GM18519 (cell line): ENCODE measurements around the gene THAP3.
A peak's percentile ranks its signal among the peaks of the same experiment; 100 is the strongest.
"Not testable (repeated sequence)": the region's sequence is repeated elsewhere in the genome, so short reads cannot be mapped to it uniquely, and the experiment has no call there.

Source experiments
- ATAC-seq: cut with Tn5 transposase; IDR thresholded peaks from one replicate; pipeline ENCODE4 v1.9.1; 2021; ENCODE audit warnings: mild to moderate bottlenecking, moderate library complexity; ENCODE audit not compliant: unreplicated experiment, low FRiP score

Gene THAP3

DNA sequence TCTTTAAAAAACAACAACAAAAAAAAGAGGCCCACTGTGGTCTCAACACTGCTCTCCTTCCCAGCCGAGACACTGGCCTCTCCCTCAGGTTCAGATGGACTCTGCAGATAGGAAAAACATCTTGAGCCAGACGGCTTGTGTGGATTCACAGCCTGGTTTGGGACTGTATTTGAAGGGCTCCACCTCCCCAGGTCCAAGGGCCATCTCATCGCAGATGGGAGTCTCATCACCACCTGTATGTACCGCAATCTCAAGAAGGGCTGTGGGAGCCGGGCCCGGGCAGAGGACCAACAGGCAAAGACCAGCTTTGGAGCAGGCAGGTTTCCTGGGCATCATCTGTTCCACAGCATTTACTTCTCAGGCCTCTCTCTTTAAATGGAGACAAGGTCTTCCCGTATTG is 34.6 kb upstream of the THAP3 start:
- ATAC-seq = no peak

DNA sequence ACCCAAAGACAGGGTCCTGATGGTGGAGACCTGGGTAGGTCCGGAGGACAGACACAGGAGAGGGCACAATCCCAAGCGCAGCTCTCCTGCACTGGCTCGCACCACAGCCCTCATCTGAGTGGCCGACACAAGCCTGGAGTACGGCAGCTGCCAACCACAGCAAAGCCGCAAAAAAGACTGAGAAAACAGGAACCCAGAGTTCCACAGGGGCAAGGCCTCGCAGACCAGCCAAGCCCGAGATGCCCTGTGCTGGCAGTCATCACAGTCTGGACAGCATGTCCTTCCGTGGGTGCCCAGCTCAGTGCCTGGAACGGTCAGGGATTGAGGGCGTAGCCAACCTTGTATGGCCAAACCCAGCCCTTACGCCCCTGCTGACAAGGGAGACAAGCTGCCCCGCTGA is 33.4 kb upstream of the THAP3 start:
- no peak for ATAC-seq

DNA sequence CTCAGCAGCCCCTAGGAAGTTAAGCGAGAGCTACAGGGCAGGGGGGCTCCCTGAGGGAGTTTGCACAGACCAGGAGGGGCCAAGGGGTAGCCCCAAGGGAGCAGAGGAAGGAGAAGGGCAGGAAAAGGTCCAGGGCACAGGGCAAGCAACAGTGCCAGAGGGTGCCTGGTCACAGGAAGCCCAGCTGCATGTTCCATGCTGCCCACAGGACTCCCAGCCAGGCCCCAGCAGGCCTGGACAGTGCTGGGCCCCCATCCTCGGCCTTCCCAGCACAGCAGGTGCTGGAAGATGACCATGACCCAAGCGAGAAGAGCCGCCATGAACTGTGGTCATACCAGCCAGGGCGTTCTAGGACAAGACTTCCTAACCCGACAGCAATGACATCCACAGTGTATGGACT is 33.0 kb upstream of the THAP3 start:
- no peak for ATAC-seq

DNA sequence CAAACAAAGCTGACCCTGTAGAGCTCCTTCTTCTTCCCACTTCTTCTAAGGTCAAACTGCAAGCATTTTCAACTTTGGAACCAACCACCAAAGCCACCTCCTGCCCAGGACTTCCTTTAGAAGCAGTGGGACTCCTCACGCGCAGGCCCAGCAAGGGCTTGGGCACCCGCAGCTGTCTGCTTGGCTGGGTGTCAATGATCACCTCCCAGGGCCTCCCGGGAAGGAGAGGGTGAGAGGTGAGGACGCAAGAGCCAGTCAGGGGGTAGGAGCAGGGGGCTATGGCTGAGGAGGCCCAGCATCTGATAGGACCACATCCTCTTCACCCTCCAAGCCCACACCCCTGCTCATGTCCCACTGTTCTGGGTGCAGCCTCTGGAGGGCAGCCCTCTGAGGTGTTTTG is 32.2 kb upstream of the THAP3 start:
- ATAC-seq = no peak

DNA sequence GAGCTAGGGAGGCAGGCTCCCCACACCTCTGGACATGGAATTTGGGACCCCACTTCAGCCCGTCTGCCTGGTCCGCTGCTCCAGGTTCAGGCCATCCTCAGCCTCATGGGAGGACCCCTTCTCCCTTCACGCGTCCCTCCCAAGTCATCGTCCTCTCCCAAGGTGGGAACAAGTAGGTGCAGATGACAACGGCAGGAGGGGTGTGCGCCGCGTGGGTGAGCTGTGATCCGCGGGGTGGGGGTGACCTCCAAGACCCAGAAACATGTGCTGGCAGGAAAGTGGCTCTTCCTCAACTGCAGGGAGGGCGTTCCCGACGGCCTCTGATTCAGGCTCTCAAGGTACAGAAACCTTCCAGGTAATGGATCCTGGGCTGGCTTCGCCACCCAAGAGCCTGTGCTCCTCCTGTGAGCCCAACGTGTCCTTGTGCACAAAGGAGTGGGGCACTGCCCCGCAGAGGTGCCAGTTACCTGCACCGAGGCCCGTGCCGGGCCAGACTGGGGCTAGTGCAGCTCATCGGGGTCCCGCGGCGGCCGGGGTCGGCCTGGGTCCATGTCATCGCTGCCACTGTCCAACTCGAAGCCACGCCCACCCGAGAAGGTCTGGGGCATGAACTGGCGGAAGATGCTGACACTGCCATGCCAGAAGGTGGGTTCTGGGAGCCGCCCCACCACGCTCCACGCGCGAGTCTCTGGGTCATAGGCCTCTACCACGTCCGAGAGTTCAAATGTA is 31.6 kb upstream of the THAP3 start:
- no peak for ATAC-seq

DNA sequence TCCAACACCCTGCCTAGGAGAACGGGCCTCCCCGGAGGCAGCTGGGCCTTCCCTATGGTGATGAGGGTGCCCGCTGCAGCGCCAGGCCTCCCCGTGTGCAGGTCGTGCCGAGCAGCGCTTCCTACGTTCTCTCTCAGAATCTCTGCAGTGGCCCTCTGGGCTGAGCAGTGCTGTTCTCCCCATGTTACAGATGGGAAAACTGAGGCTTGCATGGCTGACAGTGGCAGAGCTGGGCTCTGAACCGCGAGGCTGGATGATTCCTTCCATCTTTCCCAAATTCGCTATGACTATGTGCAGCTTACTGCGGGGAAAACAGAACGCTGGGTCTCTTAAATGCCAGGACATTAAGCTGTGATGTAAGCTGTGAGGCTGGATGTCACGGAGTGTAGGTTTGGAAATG is 30.9 kb upstream of the THAP3 start:
- ATAC-seq = no peak

DNA sequence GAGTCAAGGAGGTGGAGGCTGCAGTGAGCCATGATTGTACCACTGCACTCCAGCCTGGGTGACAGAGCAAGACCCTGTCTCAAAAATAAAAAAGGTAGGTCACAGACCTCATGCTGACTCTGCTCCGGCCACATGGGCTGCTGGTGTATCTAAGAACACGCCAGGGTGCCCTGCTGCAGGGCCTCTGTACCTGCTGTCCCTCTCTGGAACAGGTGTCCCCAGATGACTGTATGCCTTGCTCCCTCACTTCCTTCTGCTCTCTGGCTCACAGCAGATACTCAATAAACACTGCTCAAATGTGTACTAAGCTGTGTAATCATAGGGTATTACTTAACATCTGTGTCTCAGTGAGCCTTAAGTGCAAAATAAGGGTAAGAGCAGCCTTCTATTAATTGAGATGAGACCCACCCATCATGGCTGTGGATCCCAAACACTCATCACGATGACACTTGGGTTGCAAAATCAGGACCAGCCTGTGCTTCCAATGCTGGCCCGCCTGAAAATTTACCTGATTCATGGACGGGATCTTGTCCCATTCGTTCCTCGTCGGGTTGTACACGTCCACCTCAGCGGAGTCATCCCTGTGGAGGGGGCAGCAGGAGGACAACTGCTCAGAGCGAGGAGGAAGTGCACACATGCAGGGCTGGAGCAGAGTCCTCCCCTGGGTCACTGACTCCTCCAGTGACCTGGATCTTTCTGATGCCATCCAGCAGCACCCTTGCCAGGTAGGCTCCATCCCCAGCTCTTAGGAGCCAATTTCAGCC is 29.5 kb upstream of the THAP3 start:
- ATAC-seq = no peak

DNA sequence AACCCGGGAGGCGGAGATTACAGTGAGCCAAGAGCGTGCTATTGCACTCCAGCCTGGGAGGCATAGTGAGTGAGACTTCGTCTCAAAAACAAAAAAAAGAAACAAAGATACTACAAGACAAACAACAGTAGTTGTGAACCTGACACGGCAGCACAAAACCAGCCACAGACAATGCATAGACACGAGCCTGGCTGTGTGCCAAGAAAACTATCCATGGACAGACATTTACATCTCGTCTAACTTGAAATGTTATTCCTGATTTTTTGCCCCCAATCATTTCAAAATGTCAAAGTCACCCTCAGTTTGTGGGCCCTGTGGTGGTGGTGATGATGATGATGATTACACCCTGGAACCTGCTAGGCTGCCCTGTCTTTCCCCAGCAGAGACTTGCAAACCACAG is 28.3 kb upstream of the THAP3 start:
- ATAC-seq = no peak

DNA sequence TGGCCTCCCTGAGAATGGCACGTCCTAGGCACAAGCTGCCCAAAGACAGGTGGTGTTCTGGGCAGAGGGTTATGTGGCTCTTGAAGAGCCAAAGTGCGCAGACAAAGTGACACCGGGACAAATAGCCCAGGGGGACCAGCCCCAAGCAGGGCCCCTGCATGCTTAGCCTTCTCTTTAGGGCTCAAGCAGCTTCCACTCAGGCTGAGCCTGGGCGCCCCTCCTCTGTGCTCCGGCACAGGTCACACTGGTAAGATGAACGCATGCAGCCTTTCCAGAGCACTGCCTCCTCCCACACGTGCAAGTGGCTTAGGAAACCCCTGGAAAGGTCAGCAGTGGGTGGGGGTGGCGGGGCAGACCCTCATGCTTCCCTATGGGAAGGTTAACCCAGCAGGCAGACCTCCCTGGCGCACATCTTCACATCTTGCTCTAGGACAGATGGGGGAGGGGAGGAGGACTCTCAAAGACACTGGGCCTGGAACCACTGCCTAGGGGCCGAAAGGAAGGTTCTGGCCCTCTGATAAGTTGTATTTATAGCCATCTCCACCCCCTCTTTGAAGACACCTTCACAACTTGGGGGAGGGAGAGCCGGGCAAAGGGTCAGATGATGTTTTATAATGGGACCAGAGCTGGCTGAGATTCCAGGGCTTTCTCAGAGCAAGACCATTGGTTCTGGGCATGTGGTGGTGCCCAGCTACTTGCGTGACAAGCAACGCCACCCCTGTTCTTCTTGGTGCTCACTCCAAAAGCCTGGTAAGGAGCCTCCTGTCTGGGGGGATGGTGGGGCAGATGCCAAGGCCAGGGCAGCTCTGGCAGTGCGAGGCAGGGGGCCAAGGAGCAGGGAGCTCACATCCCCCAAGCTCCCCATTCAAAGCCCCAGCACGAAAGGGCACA is 27.5 kb upstream of the THAP3 start:
- no peak for ATAC-seq

DNA sequence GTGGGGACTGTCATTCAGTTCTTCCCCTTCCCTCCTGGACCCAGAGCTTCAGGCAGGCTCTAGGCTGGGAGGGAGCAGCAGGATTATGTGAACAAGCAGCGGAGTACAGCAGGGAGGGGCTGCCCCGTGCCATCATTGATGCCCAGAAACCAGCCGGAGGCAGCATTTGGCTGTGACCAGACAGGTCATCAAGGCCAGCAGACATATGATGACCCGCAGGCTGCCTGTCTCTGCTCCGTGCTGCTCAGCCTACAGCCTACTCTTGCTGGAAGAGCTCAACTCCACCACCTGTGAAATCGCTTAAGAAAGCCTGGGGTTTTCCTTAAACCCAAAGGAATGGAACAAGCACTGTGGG is 26.9 kb upstream of the THAP3 start:
- ATAC-seq = no peak

DNA sequence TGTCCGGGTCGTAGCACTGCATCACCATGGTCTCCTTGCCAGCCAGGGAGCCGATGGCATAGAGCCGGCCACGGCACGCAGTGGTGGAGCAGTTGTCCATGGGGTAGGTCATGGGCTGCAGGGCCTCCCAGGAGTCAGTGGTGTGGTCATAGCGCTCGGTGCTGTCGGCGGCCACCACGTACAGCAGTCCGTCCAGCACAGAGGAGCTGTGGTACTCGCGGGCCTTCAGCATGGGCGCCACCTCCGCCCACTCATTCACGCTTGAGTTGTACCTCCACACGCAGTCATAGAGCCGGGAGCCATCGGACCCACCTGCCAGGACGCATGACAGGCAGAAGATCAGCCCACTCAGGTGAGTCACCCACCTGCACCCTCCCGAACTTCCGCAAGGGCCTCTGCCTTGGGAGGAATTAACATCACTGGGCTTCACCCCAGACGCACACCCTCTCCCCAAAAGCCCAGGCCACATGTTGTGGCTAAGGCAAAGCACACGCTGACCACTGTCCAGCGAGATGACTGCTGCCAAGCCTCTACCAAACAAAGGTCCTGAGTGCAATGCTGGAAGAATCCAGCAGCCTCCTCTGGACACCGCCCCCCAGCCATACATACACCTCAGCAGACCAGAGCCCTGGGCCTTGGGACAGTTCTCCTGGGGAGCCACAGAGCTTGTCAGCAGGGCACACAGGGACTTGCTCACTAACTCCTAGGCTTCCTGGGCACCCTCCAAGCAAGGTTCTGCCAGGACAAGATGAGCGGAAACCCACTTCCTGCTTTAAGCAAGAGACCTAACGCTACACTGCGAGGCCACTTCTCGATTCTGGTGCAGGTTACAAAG is 25.3 kb upstream of the THAP3 start:
- no peak for ATAC-seq

DNA sequence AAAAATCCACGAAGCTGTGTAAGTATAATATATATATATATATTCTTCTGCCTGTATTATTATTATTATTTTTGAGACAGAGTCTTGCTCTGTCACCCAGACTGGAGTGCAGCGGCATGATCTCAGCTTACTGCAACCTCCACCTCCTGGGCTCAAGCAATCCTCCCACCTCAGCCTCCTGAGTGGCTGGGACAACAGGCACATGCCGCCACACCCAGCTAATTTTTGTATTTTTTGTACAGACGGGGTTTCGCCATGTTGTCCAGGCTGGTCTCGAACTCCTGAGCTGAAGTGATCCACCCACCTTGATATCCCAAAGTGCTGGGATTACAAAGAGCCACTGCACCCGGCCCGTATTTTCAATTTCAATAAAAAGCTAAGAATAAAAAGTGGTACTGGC is 24.7 kb upstream of the THAP3 start:
- ATAC-seq = not testable (repeated sequence)

DNA sequence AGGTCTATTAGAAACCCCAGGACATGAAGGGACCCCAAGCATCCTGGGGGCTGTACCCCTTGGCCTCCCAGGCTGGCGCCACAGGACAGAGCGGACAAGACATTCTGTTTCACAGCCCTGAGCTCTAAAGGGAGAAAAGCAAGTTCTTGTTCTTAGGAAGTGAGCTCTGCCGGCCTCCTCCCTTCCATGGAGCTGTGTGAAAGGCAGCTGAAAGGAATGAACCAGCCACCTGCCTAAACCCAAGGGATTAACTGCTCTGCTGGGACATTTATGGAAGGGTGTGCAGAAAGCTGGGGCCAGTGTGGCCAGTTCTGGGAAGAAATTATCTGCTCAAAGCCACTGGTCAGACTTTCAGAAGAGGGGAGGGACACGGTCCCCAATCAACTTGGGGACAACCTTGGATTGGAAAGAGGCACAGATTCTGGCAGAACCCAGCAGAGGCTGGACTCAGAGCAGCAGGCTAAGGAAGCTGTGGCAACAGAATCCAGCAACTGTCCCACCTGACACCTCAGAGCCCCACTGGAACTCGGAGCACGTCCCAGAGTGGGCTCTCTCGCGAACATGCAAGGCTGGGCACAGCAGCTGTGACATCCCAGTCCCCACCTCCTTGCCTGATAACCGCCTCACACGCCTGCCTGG is 24.1 kb upstream of the THAP3 start:
- no peak for ATAC-seq

DNA sequence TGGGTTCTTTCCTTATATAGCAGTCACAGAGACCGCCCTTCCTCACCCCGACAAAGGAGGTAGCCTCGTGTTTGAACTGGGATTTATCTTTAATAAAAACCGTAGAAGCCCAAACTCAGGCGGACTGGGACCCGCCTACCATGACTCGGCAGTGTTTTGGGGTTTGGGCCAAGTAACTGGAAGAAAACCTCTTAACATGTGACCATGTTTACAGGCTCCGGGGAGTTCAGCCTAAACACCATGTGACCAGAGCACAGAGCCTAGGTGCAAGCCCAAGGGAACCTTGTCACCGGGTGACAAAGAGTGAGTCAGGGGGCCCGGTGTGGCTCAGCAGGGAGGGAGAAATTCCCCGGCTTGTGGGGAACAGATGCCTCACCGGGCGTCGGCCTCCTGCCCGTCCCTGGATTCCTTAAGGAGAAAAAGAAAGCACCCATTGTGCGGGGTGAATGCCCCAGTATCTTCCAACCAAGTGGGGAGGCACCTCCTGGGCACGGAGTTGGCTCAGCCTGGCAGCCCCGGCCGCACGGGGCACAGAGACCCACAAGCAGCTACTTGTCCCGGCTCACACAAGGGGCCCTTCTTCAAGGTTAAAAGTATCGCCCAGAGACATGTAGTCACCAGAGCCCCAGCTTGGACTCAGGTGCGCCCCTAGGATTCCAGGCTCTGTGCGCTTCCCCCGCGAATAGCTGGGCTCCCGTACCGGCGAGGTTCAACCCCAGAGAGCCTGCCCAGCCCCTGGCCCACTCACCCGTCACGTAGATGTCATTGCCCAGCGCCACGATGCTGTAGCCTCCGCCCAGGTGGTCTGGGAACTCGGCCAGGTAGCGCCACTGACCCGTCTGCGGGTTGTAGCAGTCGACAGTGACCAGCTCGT is 23.4 kb upstream of the THAP3 start:
- ATAC-seq = no peak

DNA sequence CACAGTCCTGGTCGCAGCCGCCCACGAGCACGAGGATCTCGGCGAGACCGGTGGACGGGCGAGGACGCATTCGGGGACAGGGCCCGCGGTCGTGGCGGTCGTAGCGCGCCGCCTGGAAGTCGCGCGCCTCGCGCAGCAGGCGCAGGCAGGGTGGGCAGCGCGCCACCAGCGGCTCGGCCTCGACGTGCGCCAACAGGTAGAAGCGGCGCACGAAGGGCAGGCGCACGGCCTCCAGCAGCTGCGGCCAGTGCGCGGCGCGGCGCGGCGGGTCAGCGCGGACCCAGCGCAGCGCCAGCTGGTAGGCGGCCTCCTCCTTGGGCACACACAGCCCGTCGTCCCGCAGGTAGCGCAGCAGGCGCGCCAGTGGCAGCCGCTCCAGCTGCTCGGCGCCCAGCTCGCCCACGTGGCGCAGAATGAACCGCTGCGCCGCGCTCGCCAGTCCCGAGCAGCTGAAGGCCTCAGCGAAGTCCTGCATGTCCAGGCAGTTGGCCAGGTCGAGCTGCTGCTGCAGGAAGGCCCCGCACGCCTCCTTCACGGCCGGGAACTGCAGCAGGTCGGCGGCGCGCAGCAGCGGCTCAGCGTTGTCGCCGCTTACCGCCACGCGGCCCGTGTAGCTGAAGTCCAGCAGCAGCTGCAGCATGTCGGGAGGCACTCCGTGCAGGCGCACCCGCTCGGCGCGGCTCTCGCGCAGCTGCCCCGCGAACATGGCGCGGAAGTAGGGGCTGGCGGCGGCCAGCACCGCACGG is 22.6 kb upstream of the THAP3 start:
- ATAC-seq = peak; percentile 7

DNA sequence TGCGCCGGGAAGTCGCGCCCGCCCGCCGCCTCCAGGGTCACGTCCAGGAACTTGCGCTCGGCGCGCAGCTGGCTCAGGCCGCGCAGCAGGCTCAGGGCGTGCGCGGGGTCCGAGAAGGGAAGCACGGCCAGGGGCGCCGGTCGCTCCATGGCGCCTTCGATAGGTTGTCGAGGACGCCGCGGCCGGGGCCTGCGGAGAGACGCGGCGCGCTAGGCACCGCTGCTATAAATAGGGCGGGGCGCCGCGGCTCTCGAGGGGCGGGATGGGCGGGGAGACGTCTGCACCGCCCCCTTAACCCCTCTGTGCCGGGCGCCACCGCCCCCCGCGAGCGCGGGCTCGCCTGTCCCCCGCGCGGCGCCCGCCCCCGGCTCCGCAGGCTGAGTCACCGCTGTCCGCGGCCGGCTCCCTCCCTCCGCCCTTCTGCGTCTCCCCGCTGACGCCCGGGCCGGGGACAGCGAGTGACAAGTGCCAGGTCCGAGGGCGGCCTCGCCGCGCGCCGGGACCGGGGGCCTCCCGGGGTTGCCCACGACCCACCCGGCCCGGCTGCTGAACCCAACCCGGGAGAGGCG is 21.9 kb upstream of the THAP3 start, which contains the start of gene KLHL21:
TSS of gene KLHL21 (minus strand) at position 201 of the 569 bp plus-strand sequence. CDS start at position 149, 52 bp downstream.
- peak; percentile 41 for ATAC-seq

DNA sequence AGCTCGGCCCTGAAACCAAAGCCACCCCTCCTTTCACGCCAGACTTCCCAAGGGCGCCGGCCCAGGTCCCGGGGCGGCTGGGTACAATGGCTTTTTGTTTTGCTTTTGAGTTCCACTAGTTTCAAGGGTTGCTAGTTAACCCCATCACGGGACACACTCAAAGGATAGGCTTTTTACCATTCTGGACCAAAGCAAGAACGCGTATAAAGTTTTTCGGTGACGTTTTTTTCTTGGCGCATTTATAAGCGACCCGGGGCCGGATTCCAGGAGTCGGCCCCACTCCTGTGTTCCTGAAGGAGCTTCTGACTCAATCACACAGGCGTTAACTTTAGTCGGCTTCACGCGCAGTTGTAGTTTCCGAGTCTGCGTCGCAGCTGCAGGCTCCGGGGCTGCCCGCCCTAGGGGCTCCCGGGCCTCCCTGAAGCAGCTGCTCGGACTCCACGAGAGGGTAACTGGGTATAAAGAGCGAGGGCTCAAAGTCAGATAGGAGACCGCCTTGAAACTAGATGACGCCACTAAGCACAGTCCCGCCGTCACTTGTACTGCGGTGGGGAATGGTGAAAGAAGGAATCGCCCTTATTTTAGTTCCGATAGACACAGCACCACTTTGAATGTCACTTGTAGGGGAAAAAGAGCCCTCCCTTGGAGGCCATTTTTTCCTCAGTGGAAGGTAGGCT is 21.3 kb upstream of the THAP3 start:
- ATAC-seq = peak; percentile 13
